GM21786 (cell line): ENCODE results near the gene EP400.
A peak's percentile ranks its signal among the peaks of the same experiment; 100 is the strongest.

ENCODE experiments used
- ATAC-seq: cut with Tn5 transposase; IDR thresholded peaks from one replicate; pipeline ENCODE4 v1.9.1; 2021; ENCODE audit not compliant: unreplicated experiment

The EP400 gene

DNA sequence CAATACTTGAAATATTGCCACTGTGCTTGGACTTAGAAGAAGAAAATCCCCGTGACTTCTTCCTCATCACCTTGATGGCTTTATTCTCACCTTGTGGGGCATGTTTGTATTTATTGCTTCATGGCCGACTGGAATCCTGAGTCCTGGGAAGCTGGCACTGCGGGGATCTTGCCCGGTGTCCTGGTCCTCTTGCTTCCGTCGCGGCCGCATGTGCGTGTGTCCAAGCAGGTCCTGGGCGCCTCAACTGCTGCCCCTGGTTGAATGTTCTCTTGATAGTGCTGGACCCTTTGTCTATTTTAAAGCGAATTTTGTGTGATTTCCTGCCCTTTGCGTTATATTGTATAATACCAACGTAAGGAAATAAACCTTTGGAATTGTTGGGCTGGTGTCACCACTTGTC lies 27.0 kb upstream of the EP400 start:
- ATAC-seq: no peak

DNA sequence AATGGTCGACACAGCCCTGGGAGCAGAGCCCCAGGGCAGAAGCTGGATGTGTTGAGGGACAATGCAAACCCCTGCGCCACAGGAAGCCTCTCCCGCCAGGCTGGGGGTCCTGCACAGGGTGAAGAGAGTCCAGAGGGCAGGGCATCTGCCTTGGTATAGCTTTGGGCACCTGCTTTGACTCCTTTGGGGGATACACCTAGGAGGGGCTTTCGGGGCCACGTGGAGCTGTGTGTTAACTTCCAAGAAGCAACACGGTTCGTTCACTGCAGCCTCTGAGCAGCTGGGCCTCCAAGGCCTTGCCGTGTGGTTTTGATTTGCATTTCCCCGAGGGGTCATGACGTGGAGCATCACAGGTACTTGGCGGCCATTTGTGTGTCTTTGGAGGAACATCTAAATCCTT lies 26.5 kb upstream of the EP400 start:
- ATAC-seq: peak; percentile 76

DNA sequence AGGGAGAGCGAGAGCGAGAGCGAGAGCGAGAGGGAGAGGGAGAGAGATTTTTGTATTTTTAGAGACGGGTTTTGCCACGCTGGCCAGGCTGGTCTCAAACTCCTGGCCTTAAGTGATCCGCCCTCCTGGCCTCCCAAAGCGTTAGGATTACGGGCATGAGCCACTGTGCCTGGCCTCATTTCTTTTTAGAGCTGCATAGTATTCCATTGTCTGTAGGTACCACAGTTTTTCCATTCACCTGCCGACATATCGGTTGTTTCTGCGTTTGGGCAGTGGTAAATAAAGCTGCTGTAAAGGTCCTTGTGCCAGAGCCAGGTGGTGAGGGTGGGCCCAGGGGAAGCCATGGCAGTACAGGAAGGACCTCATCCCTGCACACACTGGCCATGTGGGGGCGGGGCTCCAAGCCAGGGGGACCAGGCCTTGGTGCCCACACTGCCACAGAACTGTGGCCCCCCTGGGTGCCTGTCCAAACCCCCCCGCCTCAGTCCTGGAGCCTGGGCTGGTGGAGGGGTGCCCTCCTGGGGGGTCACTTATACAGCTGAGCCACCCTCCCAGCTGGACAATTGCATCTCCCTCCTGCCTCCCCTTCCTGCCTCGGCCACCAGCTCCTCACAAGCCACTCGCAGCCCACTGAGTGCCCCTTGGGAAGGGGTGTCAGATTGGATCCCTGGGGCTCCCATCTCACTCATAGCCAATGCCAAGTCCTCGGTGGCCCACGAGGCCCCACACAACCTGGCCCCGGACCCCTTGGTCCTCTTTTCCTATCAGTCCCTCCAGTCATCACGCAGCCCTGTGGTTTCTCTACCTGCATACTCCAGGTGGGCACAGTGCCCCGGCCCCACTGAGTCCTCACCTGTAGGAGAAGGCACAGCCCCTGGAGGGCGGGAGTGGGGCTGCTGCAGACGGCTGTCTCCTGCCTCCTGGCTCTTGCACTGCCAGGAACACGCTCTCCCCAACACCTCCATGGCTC lies 22.3 kb upstream of the EP400 start:
- ATAC-seq: no peak

DNA sequence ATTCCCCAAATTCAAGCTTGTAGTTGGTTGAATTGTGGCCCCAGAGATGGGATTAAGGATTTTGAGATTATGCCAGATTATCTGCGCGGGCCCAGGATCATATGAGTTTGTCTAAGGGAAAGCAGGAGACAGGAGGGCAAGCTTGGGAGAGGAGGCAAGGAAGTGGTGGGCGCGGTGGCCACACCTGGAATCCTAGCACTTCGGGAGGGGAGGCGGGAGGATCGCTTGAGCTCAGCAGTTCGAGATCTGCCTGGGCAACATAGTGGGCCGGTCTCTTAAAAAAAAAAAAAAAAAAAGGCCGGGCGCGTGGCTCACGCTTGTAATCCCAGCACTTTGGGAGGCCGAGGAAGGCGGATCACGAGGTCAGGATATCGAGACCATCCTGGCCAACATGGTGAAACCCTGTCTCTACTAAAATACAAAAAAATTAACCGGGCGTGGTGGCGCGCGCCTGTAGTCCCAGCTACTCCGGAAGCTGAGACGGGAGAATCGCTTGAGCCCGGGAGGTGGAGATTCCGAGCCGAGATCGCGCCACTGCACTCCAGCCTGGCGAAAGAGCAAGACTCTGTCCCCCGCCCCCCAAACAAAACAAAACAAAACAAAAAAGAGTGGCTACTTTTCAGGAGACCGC lies 21.5 kb upstream of the EP400 start:
- no peak for ATAC-seq

DNA sequence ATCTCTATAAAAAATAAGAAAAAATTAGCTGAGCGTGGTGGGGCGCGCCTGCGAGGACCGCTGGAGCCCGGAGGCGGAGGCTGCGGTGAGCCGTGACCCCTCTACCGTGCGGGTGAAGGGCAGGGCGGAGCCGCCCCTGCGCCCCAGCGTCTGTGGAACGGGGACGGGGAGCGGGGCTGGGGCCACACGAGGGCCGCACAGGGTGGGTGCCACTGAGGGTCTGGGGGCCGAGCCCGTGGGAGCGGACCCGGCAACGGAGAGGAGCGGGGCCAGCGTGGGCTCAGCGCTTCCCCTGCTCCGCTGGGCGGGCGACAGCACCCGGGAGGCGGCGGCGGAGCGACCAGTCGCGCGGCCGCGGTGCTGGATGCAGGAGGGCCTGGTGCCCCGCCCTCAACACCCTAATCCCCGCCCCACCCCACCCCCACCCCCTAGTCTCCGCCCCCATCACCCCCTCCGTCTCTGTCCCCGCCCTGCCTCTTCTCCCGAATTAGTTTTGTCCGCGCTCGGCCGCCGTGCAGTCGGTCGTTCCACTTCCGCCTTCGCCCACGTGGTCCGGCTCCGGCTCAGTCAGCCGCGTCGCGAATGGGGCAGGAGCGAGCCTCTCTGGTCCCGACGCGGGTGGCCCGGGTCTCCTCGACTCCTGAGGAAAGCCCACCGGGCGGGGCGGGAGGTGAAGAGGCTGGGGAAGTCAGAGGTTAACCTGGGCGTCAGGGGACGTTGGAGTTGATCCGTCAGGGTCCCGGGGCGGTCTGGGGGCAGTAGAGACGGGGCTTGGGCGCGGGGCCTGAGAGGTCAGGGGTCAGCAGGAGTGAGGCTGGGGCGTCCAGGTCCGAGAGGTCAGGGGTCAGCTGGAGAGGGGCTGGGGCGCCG lies 20.8 kb upstream of the EP400 start, which contains the start of gene PUS1:
PUS1 (plus strand) TSS at position 566 of the 870 bp plus-strand sequence. CDS start 447 bp downstream, outside the sequence.
- ATAC-seq: peak; percentile 60

DNA sequence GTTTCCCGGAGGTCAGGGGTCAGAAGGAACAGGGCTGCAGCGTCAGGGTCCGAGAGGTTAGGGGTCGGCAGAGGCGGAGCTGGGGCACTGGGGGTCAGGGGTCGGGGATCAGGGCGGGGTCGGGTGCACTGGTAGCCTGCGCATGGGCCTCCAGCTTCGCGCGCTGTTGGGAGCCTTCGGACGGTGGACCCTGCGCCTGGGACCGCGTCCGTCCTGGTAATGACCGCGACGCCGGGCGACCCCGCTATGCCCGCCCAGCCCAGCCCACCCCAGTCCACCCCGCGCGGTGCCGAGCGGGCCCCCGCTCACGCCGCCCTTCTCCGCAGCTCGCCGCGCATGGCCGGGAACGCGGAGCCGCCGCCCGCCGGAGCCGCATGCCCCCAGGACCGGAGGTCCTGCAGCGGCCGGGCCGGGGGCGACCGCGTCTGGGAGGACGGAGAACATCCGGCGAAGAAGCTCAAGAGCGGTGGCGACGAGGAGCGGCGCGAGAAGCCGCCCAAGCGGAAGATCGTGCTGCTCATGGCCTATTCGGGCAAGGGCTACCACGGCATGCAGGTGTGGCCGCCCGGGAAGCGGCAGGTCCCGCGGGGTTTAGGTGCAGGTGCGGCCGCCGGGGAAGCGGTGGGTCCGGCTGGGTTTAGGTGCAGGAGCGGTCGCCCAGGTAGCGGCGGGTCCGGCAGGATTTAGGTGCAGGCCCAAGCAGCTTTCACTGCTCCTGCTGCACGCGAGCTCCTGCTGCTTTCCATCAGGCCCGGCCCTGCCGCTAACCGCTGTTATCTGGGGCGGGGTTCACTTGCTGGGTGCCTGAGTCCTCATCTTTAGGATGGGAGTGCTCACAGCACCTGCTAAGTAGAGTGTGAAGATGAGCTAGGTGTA lies 19.9 kb upstream of the EP400 start:
- no peak for ATAC-seq

DNA sequence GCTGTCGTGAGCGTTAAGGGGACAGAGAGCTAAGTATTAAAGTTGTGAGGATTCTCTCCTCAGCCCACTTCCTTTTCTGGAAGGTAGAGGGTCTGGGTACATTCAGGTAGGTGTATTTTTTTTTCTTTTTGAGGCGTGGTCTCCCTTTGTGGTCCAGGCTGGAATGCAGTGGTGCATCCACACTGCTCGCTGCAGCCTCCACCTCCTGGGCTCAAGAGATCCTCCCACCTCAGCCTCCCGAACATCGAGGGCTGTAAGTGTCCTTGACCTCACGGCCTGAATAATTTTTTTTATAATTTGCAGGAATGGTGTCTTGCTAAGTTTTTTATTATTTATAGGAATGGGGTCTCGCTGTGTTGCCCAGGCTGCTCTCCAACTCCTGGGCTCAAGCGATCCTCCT lies 19.2 kb upstream of the EP400 start:
- no peak for ATAC-seq

DNA sequence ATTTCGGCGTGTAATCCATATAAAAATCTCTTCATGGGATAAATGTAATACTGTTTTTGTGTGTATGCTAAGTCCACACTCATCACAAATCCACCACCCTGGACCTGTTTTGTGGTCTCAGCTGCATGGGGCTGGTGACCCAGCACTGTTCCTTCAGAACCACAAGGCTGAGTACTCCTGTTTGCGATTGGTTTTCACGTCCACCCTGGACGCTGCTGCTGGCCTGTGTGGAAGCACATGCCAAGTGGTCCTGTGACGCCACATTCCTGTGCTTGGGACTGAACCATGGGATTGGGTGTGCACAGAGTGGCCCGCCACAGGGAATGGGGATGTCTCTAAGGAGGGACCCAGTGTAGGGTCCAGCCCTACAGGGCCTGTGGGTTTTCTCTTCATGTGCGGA lies 16.4 kb upstream of the EP400 start:
- no peak for ATAC-seq

DNA sequence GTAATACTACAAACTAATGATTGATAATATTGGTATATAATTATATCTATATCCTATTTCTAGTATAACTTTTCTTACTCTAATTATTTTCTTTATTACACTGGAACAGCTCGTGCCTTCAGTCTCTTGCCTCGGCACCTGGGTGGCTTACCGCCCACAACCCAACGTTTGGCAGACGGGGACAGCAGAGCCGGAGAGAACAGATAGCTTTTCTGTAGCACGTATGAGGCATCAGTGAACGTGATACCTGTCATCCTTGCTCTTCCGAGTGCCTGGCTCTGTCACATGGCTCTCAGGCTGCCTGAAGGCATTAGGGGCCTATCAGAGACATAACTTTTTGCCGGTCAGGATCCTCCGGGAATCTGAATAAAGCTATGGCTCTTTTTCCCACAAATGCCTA lies 15.2 kb upstream of the EP400 start:
- no peak for ATAC-seq

DNA sequence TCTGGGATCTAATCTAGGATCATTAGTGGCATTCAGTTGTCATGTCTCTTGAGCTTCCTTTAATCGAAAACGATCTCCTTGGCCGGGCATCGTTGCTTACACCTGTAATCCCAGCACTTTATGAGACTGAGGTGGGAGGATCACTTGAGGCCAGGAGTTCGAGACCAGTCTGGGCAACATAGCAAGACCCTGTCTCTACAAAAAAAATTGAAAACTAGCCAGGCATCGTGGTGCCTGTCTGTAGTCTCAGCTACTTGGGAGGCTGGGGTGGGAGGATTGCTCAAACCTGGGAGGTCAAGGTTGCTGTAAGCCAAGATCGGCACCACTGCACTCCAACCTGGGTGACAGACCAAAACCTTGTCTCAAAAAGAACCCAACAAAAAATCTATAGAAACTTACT lies 11.7 kb upstream of the EP400 start:
- no peak for ATAC-seq

DNA sequence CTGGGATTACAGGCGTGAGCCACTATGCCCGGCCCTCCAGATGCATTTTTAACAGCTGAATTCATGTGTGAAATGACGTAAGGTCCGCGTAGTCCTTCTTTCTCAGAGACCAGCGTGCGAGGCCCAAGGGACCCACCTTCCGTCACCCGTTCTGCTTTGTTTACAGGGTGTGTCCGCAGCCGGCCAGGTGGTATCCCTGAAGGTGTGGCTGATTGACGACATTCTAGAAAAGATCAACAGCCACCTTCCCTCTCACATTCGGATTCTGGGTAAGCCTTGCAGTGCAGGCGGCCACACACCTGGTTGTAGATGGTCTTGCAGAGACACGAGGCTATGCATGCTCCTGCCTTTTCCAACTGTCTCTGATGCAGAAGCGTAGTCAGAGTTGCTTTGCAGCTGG lies 10.7 kb upstream of the EP400 start:
- no peak for ATAC-seq

DNA sequence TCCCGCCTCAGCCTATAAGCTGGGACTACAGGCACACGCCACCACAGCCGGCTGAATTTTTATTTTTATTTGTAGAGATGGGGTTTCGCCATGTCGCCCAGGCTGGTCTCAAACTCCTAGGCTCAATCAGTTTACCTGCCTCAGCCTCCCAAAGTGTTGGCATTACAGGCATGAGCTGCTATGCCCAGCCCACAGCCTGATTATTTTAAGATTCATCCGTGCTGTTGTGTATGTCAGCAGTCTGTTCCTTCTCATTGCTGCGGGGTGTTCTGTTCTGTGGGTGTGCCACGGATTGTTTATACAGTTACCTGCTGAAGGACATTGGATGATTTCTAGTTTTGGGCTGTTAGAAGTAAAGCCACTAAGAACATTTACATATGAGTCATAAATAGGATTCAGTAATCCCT lies 9.6 kb upstream of the EP400 start:
- no peak for ATAC-seq

DNA sequence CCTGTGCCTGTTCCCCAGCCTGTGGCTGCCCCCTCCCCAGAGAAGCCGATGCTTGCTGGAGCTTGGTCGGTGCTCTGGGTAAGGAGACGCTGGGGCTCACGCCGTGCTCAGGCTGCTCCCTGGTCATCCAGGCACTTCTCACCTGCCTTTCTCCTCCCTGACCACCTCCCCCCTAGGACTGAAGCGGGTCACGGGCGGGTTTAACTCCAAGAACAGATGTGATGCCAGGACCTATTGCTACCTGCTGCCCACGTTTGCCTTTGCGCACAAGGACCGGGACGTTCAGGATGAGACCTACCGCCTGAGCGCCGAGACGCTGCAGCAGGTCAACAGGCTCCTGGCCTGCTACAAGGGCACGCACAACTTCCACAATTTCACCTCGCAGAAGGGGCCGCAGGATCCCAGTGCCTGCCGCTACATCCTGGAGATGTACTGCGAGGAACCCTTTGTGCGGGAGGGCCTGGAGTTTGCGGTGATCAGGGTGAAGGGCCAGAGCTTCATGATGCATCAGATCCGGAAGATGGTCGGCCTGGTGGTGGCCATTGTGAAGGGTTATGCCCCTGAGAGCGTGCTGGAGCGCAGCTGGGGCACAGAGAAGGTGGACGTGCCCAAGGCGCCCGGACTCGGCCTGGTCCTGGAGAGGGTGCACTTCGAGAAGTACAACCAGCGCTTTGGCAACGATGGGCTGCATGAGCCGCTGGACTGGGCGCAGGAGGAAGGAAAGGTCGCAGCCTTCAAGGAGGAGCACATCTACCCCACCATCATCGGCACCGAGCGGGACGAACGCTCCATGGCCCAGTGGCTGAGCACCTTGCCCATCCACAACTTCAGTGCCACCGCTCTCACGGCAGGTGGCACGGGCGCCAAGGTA lies 8.4 kb upstream of the EP400 start:
- ATAC-seq: no peak

DNA sequence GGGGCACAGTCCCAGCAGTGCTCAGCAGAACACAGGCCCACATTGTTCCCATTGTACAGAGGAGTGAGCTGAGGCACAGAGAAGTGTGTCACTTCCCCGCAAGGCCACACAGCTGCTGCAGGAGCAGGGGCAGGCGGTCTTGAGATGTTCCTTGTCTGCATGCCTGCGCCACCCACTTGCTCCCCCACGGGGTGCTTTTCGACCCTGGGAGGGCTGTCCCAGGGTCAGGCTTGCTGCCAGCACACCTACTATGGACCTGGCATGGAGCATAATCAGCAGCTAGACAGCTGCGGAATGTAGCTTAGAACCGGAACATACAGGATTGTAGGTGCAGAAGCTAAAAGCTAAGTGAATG lies 7.8 kb upstream of the EP400 start:
- no peak for ATAC-seq

DNA sequence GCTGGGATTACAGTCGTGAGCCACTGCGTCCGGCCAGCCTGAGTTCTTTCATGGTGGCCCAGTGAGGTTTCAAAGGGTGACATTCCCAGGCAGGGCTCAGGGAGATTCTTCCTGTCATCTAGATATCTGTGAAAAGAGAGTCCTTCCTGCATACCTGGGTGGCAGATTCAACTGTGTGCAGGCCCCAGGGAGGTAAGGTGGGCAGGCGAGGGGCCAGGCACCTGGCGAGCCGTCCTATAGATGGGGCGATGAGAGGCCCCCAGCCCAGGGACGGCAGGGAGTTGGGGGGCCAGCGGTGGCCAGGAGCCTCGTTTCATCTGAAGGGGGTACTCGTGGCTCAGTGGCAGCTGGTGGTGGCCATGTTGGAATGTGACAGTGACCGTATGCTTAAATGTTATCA lies 7.1 kb upstream of the EP400 start:
- ATAC-seq: no peak

DNA sequence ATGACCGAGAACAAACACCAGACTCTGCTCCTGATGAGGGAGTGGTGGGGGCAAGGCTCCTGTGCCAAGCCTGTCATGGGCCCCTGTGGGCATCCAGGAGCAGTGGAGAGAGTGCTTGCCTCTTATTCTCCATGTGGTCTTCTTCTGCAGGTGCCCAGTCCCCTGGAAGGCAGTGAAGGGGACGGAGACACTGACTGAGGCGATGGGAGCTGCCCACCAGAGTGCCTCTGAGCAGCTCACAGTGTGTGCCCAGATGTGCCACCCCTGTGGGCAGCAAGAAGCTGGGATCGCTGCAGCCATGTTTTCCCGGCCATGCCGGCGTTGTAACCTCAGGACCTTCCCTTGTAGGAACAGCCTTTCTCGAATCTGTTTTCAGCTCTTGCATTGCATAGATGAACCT lies 6.4 kb upstream of the EP400 start:
- ATAC-seq: no peak

DNA sequence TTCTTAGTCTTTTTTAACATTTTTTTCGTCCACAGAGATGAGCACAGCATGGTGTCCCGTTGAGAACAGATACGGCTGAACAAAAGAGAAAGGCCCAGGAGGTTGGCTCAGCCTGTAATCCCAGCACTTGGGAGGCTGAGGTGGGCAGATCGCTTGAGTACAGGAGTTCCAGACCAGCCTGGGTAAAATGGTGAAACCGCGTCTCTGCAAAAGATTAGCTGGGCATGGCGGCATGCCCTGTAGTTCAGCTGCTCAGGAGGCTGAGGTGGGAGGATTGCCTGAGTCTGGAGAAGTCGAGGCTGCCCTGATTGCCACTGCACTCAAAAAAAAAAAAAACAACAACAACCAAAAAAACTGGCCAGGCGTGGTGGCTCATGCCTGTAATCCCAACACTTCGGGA lies 5.9 kb upstream of the EP400 start:
- no peak for ATAC-seq

DNA sequence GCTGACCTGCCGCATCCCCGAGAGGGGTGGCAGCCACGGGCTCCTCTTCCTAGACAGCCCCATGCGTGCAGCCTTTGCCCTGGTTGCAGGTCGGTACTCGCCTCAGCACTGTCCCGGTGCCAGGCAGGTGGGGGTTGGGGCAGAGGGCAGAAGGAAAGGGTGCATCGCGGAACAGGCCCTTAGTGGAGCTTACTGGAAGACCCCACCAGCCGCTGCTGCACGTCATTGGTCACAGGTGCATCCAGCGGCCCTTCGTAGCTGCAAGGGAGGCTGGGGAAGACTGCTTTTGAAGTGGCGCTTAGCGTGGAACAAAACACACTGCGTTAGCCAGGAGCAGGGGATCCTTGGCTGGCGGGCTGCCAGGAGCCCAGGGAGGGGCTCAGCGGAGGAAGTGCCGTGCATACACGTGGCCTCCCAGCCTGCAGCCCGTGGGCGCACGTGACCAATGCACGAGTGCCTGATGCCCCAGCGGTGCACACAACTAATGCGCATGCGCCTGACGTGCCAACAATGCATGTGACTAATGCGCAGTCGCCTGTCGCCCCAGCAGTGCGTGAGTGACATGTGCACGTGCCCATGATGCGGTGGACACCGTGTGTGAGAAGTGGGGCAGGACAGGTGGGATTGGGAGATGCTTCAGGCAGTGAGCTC lies 5.0 kb upstream of the EP400 start:
- ATAC-seq: no peak

DNA sequence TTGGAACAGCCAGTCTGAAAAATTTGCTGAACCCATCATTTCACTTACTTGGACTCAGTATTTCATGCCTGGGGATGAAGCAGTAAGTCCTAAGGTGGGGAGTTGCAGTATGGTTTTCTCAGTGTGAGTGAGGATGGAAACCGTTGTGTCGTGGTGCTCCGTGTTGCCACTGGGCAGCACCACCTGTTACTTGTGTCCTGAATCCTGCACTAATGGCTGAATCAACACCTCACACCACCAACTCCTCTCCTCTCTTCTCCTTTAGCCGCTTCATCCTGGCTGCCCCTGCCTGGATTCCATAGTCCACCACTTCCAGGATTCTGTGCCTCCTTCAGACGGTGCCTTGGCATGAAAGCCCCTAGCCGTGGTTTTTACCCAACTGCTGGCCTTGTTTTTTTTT lies 3.0 kb upstream of the EP400 start:
- no peak for ATAC-seq
